Measurements from ENCODE around the gene IL4I1. TPM values are rescaled to one million over a fixed set of nuclear protein-coding genes. Genes with fewer than 3 reads are reported as not detected.
A peak's percentile ranks its signal among the peaks of the same experiment; 100 is the strongest.
"Not testable (repeated sequence)": the region's sequence is repeated elsewhere in the genome, so short reads cannot be mapped to it uniquely, and the experiment has no call there.

Gene IL4I1
- total RNA-seq, 2 experiments from 2014 or later: 7.2 to 7.5 TPM

DNA sequence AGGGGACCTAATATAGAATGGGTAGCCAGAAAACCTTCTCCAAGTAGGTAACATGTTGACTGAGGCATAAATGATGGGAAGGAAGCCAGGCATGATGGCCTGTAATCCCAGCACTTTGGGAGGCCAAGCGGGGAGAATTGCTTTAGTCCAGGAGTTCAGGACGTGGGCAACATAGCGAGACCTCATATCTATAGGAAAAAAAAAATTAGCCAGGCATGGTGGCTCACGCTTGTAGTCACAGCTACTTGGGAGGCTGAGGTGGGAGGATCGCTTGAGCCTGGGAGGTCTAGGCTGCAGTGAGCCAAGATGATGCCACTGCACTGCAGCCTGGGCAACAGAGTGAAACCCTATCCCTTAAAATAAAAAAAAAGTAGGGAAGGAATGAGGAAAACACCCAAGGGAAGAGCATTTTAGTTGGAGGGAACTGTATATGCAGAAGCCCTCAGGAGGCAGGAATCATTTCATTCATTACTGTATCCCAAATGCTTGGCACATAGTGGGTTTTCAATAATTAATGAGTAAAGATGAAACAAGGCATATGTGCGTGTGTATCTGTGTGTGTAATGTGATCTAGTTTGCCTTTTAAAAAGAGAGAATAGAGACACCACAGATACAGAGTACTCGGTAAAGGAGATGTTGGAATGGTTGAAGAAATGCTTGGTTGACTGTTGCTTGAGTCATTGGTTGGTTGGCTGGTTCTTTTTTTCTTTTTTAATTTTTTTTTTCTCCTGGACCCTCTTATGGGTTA, 34.8 kb upstream of the IL4I1 start:
- Mint-ChIP-seq H3K9me3 (no peaks in the 10 kb centered on the region), H3K27me3 (ENCODE audit: low read depth) (no peaks in the 10 kb centered on the region), H3K36me3 (ENCODE audit: low read depth) (peaks cover 33% of the 10 kb centered on the region), H3K4me1 (ENCODE audit: low read depth) (peaks cover 53% of the 10 kb centered on the region), H3K27ac (peak overlapping the region; percentile 6), H3K4me3 (no peak overlapping the region)
- CTCF ChIA-PET: interaction anchor here (0.6 kb wide), 1 partner anchor 56 kb away, joined by 3 read pairs; no protein-coding TSS in a partner anchor
- no peak for DNase-seq
- intact Hi-C loops (cut with micrococcal nuclease): no loop called here

DNA sequence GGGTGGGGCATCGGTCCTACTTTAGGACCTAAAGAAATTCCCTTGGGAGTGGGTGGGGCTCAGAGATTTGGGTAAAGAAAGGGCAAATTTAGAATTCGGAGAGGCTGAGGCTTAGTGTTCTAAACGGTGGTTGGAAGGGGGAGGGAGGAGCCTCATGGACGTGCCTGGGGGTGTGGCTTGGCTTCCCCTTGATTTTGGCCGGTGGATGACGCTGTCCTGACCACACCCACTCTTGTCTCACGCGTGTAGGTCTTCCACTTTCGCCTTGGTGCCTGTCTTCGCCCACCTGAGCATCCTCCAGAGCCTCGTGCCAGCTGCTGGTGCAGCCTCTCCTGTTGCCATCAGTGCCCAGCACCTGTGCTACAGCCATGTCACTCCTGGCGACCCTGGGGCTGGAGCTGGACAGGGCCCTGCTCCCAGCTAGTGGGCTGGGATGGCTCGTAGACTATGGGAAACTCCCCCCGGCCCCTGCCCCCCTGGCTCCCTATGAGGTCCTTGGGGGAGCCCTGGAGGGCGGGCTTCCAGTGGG, 33.9 kb upstream of the IL4I1 start:
- Mint-ChIP-seq H3K27ac (peak overlapping the region; percentile 100), H3K27me3 (ENCODE audit: low read depth) (no peaks in the 10 kb centered on the region), H3K9me3 (no peaks in the 10 kb centered on the region), H3K36me3 (ENCODE audit: low read depth) (peaks cover 37% of the 10 kb centered on the region), H3K4me1 (ENCODE audit: low read depth) (peaks cover 56% of the 10 kb centered on the region), H3K4me3 (peak overlapping the region; percentile 89)
- DNase-seq: peak; percentile 23
- CTCF ChIA-PET: interaction anchor here (0.6 kb wide), 2 partner anchors 14 to 56 kb away, joined by 3 to 4 read pairs; no protein-coding TSS in a partner anchor
- intact Hi-C loops (cut with micrococcal nuclease): no loop called here

DNA sequence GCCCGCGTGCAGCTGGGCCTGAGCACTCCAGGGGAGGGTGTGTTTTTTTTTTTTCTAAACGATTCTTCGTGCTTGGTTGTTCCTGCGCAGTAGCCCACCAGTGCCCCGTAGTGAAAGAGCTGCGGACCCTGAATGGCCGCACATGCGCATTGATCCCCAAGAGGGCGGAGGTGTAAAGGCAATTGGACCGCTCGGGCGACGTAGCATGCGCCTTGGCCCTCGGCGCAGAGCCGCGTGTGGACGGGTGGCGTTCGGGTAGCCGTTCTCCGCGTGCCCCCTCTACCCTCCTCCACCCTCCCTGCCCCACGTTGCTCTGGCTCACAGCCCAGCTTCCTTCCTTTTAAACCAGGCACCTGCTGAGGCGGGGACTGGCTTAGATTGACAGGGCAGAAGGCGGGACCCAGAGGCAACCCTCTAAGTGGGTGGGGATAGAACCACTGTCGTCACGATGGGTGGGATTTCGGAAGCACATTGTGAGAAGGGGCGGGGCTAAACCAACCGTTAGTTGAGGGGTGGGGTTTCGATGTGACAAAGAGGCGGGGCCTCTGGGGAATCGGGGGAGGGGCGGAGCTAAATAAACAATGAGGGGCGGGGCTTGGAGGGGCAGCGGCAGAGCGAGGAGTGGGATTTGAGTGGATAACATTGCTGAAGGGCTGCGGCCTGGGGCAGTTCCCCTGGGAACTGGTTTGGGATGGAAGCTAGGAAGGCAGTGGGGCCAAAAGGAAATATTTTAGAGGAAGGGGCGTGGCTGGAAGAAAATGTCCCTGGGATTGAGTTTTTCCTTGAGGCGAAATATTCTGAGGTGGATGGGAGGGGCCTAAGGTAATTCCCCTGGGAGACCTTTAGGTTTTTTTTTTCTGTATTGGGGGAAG, 33.2 kb upstream of the IL4I1 start:
- Mint-ChIP-seq H3K4me3 (peak overlapping the region; percentile 89), H3K27me3 (ENCODE audit: low read depth) (no peaks in the 10 kb centered on the region), H3K27ac (peak overlapping the region; percentile 100), H3K36me3 (ENCODE audit: low read depth) (peaks cover 40% of the 10 kb centered on the region), H3K9me3 (no peaks in the 10 kb centered on the region), H3K4me1 (ENCODE audit: low read depth) (peaks cover 60% of the 10 kb centered on the region)
- intact Hi-C loops (cut with micrococcal nuclease): loop anchor here (1.0 kb wide), 6 partner anchors 19 to 164 kb away; partner anchors contain the start of genes AKT1S1, TBC1D17 and VRK3
- peak; percentile 97 for DNase-seq
- CTCF ChIA-PET: interaction anchor here (0.6 to 2.8 kb wide), 2 partner anchors 8 to 14 kb away, joined by 4 to 9 read pairs; no protein-coding TSS in a partner anchor

DNA sequence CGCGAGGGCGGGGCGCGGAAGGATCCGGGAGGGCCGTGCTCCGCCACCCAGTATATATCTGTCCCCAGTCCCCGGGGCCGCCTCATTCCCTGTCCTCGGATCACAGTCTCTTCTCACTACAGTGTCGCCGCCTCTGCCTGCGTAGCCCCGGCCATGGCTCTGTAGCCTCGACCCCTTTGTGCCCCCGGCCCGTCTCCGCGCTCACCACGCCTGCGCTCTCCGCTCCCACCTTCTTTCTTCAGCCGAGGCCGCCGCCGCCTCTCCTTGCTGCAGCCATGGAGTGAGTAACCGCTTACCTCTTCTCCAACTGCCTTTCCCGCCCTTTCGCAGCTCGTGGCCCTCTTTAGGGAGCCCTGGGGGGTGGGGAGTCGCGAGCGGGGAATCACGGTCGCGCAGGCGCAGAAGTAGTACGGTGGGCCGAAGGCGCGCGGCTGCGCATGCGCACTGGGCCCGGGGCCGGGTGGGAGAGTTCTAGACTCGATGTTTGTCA, 32.5 kb upstream of the IL4I1 start, which contains the start of the genes ATF5 and NUP62:
ATF5 (plus strand) TSS at position 85 of the 490 bp plus-strand sequence. CDS start 1,646 bp downstream, outside the sequence.
NUP62 (minus strand) TSS at position 384 of the 490 bp plus-strand sequence. CDS start 19,697 bp downstream, outside the sequence.
- intact Hi-C loops (cut with micrococcal nuclease): loop anchor here (1.0 kb wide), 6 partner anchors 18 to 163 kb away; partner anchors contain the start of genes AKT1S1, TBC1D17 and VRK3
- no peaks in the 10 kb centered on the region for H3K9me3 Mint-ChIP-seq
- peak within 1 kb of the TSS; percentile 89 for H3K4me3 Mint-ChIP-seq
- CTCF ChIA-PET: interaction anchor here (2.8 kb wide), 1 partner anchor 9 kb away, joined by 9 read pairs; no protein-coding TSS in a partner anchor
- DNase-seq: peak; percentile 93
- H3K36me3 Mint-ChIP-seq (ENCODE audit: low read depth): peaks cover 45% of the 10 kb centered on the region
- H3K4me1 Mint-ChIP-seq (ENCODE audit: low read depth): peaks cover 65% of the 10 kb centered on the region
- H3K27ac Mint-ChIP-seq: peak within 1 kb of the TSS; percentile 100
- H3K27me3 Mint-ChIP-seq (ENCODE audit: low read depth): no peaks in the 10 kb centered on the region

DNA sequence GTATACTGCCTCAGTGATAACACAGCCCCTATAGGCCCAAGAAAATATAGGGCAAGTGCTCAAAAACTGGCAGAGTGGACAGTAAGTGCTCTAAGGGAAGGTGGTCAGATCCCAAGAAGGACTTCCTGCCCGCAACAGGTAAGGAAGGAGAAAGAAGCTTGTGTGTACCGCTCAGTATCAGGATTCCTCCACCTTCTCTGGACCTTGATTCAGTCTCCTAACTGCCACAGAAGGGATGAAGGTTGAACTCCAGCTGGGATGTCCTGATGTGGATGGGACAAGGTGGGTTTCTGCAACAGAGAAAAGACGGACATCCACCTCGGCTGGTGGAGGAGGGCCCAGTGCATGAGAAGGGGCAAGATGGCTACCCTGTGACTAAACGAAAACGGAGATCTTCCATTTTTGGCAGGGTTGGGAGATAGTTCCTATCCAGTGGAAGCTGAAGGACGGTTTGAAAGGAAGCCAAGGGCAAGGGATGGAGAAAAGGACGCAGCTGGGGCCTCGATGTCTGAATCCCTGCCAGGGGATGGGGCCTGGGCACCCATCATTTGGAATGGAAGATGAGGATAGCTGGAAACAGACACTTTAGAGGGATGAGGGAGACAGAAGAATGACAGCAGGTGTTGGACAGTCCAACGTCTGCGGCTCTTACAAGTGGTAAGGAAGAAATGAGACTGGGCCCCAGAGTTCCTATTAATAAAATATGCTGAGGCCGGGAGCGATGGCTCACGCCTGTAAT, 31.0 kb upstream of the IL4I1 start:
- no peak for DNase-seq
- Mint-ChIP-seq H3K4me1 (ENCODE audit: low read depth) (peaks cover 60% of the 10 kb centered on the region), H3K4me3 (peak overlapping the region; percentile 89), H3K27me3 (ENCODE audit: low read depth) (no peaks in the 10 kb centered on the region), H3K36me3 (ENCODE audit: low read depth) (peaks cover 48% of the 10 kb centered on the region), H3K27ac (peak overlapping the region; percentile 100), H3K9me3 (no peaks in the 10 kb centered on the region)
- intact Hi-C loops (cut with micrococcal nuclease): no loop called here
- CTCF ChIA-PET: interaction anchor here (0.6 to 2.8 kb wide), 4 partner anchors 10 to 239 kb away, joined by 3 to 9 read pairs (median 4); no protein-coding TSS in a partner anchor

DNA sequence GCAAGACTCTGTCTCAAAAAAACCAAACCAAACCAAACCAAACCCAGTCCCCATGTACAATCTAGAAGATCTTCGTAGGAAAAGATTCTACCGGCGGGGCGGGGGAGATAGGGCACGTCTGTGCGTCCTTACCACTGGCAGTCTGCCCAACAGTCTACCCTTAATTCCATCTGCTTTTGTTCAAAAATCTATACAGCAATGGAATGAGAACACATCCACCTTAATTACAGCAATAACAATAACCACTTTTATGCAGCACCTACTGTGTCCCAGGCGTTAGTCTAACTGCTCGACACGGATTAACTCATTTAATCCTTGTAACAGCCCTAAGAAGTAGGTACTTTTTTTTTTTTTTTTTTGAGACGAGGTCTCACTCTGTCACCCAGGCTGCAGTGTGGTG, 29.8 kb upstream of the IL4I1 start:
- Mint-ChIP-seq H3K27me3 (ENCODE audit: low read depth) (no peaks in the 10 kb centered on the region), H3K4me1 (ENCODE audit: low read depth) (peaks cover 61% of the 10 kb centered on the region), H3K36me3 (ENCODE audit: low read depth) (peaks cover 49% of the 10 kb centered on the region), H3K4me3 (no peak overlapping the region), H3K9me3 (no peaks in the 10 kb centered on the region), H3K27ac (peak overlapping the region; percentile 41)
- intact Hi-C loops (cut with micrococcal nuclease): no loop called here
- no peak for DNase-seq
- CTCF ChIA-PET: no interaction called here

DNA sequence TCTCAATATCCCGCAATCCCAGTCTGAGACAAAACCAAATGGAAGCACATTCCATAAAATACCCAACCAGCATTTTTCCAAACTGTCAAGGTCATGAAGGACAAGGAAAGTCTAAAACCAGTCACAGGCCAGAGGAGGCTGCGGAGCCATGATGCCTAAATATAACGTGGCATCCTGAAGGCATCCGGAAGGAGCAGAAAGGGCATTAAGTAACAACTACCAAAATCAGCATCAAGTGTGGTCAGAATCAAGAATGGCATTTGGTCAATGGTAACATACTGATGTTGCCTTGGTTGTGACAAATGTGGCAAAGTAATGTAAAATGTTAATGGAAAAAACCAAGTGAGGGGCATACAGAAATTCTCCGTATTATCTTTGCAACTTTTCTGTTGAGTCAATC, 28.8 kb upstream of the IL4I1 start:
- Mint-ChIP-seq H3K27ac (no peak overlapping the region), H3K4me3 (no peak overlapping the region), H3K4me1 (ENCODE audit: low read depth) (peaks cover 65% of the 10 kb centered on the region), H3K27me3 (ENCODE audit: low read depth) (no peaks in the 10 kb centered on the region), H3K36me3 (ENCODE audit: low read depth) (peaks cover 54% of the 10 kb centered on the region), H3K9me3 (no peaks in the 10 kb centered on the region)
- DNase-seq: no peak
- CTCF ChIA-PET: no interaction called here
- intact Hi-C loops (cut with micrococcal nuclease): no loop called here

DNA sequence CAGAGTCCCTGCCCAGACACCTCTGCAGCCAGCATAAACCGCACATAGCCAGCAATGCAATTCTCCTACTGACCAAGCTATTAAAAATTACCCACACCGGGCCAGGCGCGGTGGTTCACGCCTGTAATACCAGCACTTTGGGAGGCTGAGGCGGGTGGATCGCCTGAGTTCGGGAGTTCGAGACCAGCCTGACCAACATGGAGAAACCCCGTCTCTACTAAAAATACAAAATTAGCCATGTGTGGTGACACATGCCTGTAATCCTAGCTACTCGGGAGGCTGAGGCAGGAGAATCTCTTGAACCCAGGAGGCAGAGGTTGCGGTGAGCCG, 28.2 kb upstream of the IL4I1 start:
- CTCF ChIA-PET; H3K9me3 Mint-ChIP-seq; intact Hi-C loops (cut with micrococcal nuclease); H3K4me3 Mint-ChIP-seq; DNase-seq; H3K27me3 Mint-ChIP-seq (ENCODE audit: low read depth): not testable (repeated sequence)
- Mint-ChIP-seq H3K4me1 (ENCODE audit: low read depth) (peaks cover 60% of the 10 kb centered on the region), H3K36me3 (ENCODE audit: low read depth) (peaks cover 51% of the 10 kb centered on the region), H3K27ac (peak overlapping the region; percentile 77)

DNA sequence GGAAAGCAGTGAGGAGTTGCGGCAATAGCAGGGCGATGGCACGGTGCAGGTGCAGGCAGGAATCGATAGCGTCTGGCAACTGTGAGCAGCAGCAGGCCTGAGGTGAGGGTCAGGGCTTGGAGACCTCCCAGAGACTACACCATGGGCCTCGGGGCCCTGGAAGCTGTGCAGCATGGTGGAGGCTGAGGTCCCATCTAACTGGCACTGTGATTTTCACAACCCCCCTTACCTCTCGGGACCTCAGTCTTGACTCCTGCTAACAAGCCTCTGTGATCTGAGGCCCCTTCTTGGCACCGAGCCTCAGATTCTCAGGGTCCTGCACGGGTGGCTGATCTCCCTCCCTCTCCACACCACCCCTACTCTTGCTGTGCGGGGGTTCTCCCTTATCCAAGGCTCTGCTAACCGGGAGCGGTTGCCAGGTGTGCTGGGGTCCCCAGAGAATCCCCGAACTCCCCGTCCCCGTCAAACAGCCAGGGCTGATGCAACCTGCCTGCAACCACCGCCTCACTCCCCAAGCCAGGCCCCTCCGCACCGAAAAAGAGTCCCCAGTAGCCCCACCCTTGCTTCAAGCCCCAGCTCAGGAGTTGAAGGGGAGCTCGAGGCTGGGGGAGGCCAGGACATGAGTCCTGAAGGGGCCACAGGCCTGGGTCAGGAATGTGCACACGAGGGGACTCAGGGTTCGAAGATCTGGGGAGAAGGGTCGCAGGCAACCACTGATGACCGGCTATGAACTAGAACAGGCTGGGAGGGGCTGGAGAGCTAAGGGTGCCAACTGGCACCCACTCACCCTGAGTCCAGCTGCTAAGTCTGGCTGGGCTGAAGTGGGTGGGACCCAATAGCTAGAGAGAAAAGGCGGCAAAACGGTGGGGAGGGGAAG, 27.6 kb upstream of the IL4I1 start:
- peaks cover 55% of the 10 kb centered on the region for H3K4me1 Mint-ChIP-seq (ENCODE audit: low read depth)

DNA sequence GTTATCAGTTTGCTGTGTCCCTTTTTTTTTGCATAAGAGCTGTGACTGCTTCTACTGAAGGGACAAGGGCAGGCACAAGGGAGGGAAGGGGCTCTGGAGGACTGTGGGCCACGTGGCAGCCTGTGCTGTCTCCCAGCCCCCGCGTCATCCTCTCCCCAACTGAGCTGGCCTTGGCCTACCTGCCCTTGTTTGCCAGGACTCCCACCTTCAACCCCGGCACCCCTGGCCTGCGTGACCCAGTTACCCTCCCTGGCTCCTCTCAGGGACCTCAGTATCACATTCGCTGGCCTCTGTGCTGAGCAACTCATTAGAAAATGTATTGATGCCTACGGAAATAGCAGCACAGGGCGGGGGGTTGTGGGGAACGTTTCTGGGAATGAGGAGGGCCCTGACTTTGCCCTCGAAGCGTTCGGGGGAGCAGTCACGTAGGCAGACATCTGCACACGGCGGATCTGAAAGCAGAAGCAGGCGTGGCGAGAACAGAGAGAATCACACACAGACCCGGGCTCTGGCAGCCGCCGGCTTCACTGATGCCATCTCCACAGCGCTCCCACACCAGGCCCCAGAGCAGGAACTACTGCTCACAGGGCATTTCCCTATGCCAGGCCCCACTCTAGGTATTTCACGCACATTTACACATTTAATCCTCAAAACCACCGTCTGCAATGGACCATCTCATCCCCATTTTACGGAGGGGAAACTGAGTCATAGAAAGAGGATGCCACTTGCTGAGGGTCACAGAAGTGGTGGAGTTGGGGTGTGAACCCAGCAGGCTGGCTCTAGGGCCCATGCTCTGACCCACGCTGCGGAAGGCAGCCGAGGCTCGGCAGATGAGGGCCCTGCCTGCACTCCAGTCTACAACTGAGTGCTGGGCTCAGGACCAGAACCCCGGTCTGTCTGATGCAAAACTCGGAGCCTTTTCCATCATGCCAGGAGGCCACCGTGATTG, 26.6 kb upstream of the IL4I1 start:
- Mint-ChIP-seq H3K9me3 (no peaks in the 10 kb centered on the region), H3K4me1 (ENCODE audit: low read depth) (peaks cover 51% of the 10 kb centered on the region), H3K4me3 (no peak overlapping the region), H3K36me3 (ENCODE audit: low read depth) (peaks cover 47% of the 10 kb centered on the region), H3K27me3 (ENCODE audit: low read depth) (no peaks in the 10 kb centered on the region), H3K27ac (peak overlapping the region; percentile 77)
- CTCF ChIA-PET: no interaction called here
- DNase-seq: no peak
- intact Hi-C loops (cut with micrococcal nuclease): no loop called here

More for the DNA sequence above, 27.6 kb upstream of the IL4I1 start:
- no peak for DNase-seq
- CTCF ChIA-PET: no interaction called here
- Mint-ChIP-seq H3K36me3 (ENCODE audit: low read depth) (peaks cover 50% of the 10 kb centered on the region), H3K27ac (peak overlapping the region; percentile 77), H3K9me3 (no peaks in the 10 kb centered on the region), H3K27me3 (ENCODE audit: low read depth) (no peaks in the 10 kb centered on the region), H3K4me3 (no peak overlapping the region)
- intact Hi-C loops (cut with micrococcal nuclease): no loop called here

Measured in activated naive CD4-positive, alpha-beta T cell treated with anti-CD3 and anti-CD28 coated beads for 36 hours (primary cell).